Ascending aorta (tissue), 2 donors: ENCODE measurements around the gene MAML2. TPM values are rescaled to one million over a fixed set of nuclear protein-coding genes. Genes with fewer than 3 reads are reported as not detected.

Experiments used
- DNase-seq, 2 donors: peaks; one replicate each; pipeline ENCODE4 v3.0.0-alpha.2; 2019; ENCODE audit warnings: low spot score in 2 of 2
- H3K27ac ChIP-seq, 2 donors: fragments of 200-600 bp; sonication (generic); one replicate each; pipeline ENCODE4 v1.5.1; 2016 to 2017; ENCODE audit warnings: mild to moderate bottlenecking in 1 of 2
- H3K27me3 ChIP-seq: fragments of 200-600 bp; sonication (generic); one replicate; pipeline ENCODE4 v1.5.1; 2017
- H3K36me3 ChIP-seq, 2 donors: fragments of 200-600 bp; sonication (generic); one replicate each; pipeline ENCODE4 v1.5.1; 2016
- H3K4me1 ChIP-seq, 2 donors: fragments of 200-600 bp; sonication (generic); one replicate each; pipeline ENCODE4 v1.5.1; 2016 to 2017; ENCODE audit warnings: mild to moderate bottlenecking in 1 of 2
- H3K4me3 ChIP-seq, 2 donors: fragments of 200-600 bp; sonication (generic); one replicate each; pipeline ENCODE4 v1.5.1; 2016 to 2017; ENCODE audit warnings: mild to moderate bottlenecking in 1 of 2
- H3K9me3 ChIP-seq, 2 donors: fragments of 200-600 bp; sonication (generic); one replicate each; pipeline ENCODE4 v1.5.1; 2016
- CTCF ChIP-seq, 3 experiments: fragments of 200-600 bp in 2 of 3; fragments of 450-650 bp in 1 of 3; sonication (generic) in 2 of 3; IDR thresholded peaks; one replicate each; pipeline ENCODE4 v1.5.1; 2016 to 2019; ENCODE audit warnings: antibody characterized with exemption in 3 of 3, mild to moderate bottlenecking in 1 of 3, moderate library complexity in 1 of 3
- intact Hi-C: fragments of 100-400 bp; cut with DNase I; formaldehyde crosslinking; loops from one replicate; pipeline ENCODE4 v1.15.1; 2023
- total RNA-seq: library from RNA; depleted of rRNA; stranded (reverse); fragments of >200 nt; gene quantifications from one replicate; pipeline ENCODE4 v1.1.0, GENCODE V29; 2016

The MAML2 gene
- total RNA-seq, 1 donor from 2014 or later: 13.2 TPM

DNA sequence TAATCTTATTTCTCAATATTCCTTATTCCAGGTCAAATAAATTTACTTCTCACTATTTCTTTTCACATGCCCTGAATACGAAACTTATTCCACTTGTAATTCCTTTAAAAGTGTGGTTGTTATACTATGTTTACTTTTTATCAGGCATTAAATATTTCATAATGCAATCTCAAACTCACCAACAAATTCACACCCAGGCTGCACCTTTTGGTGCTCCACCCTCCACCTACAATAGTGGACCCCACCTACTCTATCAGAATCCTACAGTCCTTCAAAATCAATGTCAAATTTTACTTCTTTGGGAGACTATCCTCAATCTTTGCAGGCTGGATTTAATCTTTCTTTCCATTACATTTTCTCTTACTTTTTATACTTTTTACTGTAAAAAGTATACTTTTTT lies 353.2 kb downstream of the MAML2 start:
- H3K27ac ChIP-seq: no peak overlapping the region
- no peaks in the 10 kb centered on the region for H3K27me3 ChIP-seq
- no peak for DNase-seq
- intact Hi-C loops: no loop called here
- H3K9me3 ChIP-seq: no peaks in the 10 kb centered on the region
- H3K4me1 ChIP-seq: peaks cover 0 to 8% of the 10 kb centered on the region in 2 donors
- peaks cover 0 to under 1% of the 10 kb centered on the region in 2 donors for H3K36me3 ChIP-seq
- no peak overlapping the region for H3K4me3 ChIP-seq
- no peak for TF ChIP-seq CTCF (IDR thresholded peaks at IDR 0.05)

DNA sequence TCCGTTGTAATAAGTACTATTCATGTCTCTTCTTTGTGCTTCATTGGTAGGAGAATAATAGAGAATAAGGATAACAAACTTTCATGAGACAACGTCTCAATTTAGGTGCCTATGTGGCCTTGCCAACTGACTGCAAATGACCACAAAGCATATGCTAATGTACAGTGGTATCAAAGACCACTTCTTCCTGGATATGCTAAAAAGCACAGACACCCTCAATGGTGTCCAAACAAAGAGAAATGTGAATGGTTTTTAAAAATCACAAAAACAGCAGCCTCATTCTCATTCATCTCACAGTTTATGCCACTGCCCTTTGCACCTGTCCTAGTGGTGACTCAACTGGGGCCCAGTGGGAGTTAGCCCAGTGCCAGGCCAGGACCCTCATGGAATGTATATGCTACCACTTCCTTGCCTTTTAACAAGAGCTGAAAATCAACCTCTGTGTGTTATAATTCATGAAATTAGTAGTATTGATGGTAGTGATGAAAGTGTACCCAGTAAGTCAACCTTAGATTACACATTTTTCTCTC lies 353.9 kb downstream of the MAML2 start:
- Histone ChIP-seq H3K36me3 (peaks cover 0 to 7% of the 10 kb centered on the region in 2 donors), H3K9me3 (no peaks in the 10 kb centered on the region), H3K27me3 (no peaks in the 10 kb centered on the region), H3K4me3 (no peak overlapping the region), H3K27ac (no peak overlapping the region), H3K4me1 (peaks cover 0 to 8% of the 10 kb centered on the region in 2 donors)
- intact Hi-C loops: no loop called here
- TF ChIP-seq CTCF (IDR thresholded peaks at IDR 0.05): no peak
- no peak for DNase-seq

DNA sequence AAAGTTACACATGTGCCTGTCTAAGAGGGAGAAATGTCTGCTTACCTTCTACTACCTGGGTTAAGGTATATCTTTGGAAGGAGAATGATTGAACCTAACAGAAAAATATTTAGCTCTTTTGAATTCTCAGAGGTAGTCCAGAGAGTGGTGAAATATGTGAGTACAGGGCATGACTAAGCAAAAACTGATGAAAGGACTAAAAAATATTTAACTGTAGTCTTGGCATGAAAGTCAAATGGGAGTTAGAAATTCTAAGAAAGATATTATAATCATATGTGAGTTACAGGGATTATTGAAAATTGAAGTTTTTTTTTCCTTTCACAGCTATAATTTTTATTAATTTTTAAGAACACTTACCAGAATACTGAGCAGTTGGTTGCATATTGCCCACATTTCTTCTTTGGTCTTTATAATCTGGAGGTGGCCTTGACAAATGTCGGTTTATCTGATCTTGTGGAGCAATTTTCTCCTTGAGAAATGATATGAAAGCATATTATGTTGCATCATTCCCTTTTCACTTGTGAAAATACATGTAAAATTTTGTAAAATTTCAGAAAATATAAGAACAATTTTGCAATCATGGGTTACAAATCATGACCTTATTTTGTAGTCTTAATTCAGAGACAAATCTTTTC lies 357.7 kb downstream of the MAML2 start:
- intact Hi-C loops: no loop called here
- no peaks in the 10 kb centered on the region for H3K4me1 ChIP-seq
- H3K9me3 ChIP-seq: no peaks in the 10 kb centered on the region
- H3K36me3 ChIP-seq: peaks cover 7 to 29% of the 10 kb centered on the region in 2 donors
- TF ChIP-seq CTCF (IDR thresholded peaks at IDR 0.05): no peak
- no peak for DNase-seq
- H3K4me3 ChIP-seq: no peak overlapping the region
- no peaks in the 10 kb centered on the region for H3K27me3 ChIP-seq
- no peak overlapping the region for H3K27ac ChIP-seq

DNA sequence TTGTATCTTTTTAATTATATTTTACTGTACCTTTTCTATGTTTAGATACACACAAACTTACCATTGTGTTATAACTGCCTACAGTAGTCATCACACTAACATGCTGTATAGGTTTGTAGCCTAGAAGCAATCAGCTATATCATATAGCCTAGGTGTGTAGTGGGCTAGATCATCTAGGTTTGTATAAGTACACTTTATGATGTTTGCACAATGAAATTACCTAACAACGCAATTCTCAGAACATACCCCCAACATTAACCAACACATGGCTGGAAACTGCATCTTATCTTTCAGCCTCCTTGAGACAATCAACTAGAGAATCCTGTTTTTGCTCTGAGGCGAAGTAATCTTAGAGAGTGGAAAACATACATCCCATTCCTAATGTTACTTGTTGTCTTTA lies 358.9 kb downstream of the MAML2 start:
- no peak overlapping the region for H3K27ac ChIP-seq
- H3K9me3 ChIP-seq: no peaks in the 10 kb centered on the region
- H3K4me3 ChIP-seq: no peak overlapping the region
- no peak for DNase-seq
- intact Hi-C loops: no loop called here
- H3K4me1 ChIP-seq: no peaks in the 10 kb centered on the region
- H3K27me3 ChIP-seq: no peaks in the 10 kb centered on the region
- TF ChIP-seq CTCF (IDR thresholded peaks at IDR 0.05): no peak
- H3K36me3 ChIP-seq: peaks cover 19 to 33% of the 10 kb centered on the region in 2 donors

GRCh38 chr11:95977534-95978174 lies 365.3 kb downstream of the MAML2 start:
- no peak for DNase-seq
- TF ChIP-seq CTCF (IDR thresholded peaks at IDR 0.05): no peak
- H3K4me1 ChIP-seq: no peaks in the 10 kb centered on the region
- H3K27me3 ChIP-seq: no peaks in the 10 kb centered on the region
- H3K36me3 ChIP-seq: peaks cover 23 to 34% of the 10 kb centered on the region in 2 donors
- intact Hi-C loops: no loop called here
- no peak overlapping the region for H3K27ac ChIP-seq
- H3K4me3 ChIP-seq: no peak overlapping the region
- no peaks in the 10 kb centered on the region for H3K9me3 ChIP-seq
